Fibroblast of lung (primary cell): ENCODE results near the gene HM13. TPM values are rescaled to one million over a fixed set of nuclear protein-coding genes. Genes with fewer than 3 reads are reported as not detected.

Experiments used
- DNase-seq, 2 donors: peaks; one replicate each; pipeline versions ENCODE4 v3.0.0 to v3.0.0-alpha.2; 2010; ENCODE audit warnings: low read depth in 2 of 2
- H2AFZ ChIP-seq: 2 replicates; pipeline ENCODE4 v1.5.1; 2012; ENCODE audit warnings: low read length, control low read depth, inconsistent platforms
- H3K27ac ChIP-seq: 2 replicates; pipeline ENCODE4 v1.5.1; 2011; ENCODE audit warnings: low read length, control low read depth; ENCODE audit not compliant: insufficient read depth
- H3K27me3 ChIP-seq: 2 replicates; pipeline ENCODE4 v1.5.1; 2011; ENCODE audit warnings: mild to moderate bottlenecking, low read length; ENCODE audit not compliant: control insufficient read depth, insufficient read depth
- H3K36me3 ChIP-seq: 2 replicates; pipeline ENCODE4 v1.5.1; 2011; ENCODE audit warnings: low read length; ENCODE audit not compliant: control insufficient read depth, insufficient read depth
- H3K4me1 ChIP-seq: 2 replicates; pipeline ENCODE4 v1.5.1; 2011; ENCODE audit warnings: low read length; ENCODE audit not compliant: control insufficient read depth, insufficient read depth; ENCODE audit errors: extremely low read depth
- H3K4me2 ChIP-seq: 2 replicates; pipeline ENCODE4 v1.5.1; 2011; ENCODE audit warnings: low read length, control low read depth; ENCODE audit not compliant: insufficient read depth; ENCODE audit errors: extremely low read depth
- H3K4me3 ChIP-seq, 4 experiments: fragments of 200-600 bp in 1 of 4; sonication (generic) in 1 of 4; replicated peaks in 1 of 4; 2 replicates each; pipeline ENCODE4 v1.5.1; 2011 to 2016; ENCODE audit warnings: low read length in 4 of 4, low read depth in 3 of 4, mild to moderate bottlenecking in 3 of 4, control low read depth in 2 of 4, inconsistent platforms in 1 of 4, mixed read lengths in 1 of 4; ENCODE audit not compliant: insufficient read depth in 1 of 4; ENCODE audit errors: control extremely low read depth in 1 of 4
- H3K79me2 ChIP-seq: 2 replicates; pipeline ENCODE4 v1.5.1; 2012; ENCODE audit warnings: mild to moderate bottlenecking, low read length, inconsistent platforms; ENCODE audit not compliant: control insufficient read depth, insufficient read depth
- H3K9ac ChIP-seq: 2 replicates; pipeline ENCODE4 v1.5.1; 2011; ENCODE audit warnings: mild to moderate bottlenecking, low read length, control low read depth; ENCODE audit not compliant: insufficient read depth
- H3K9me3 ChIP-seq: 2 replicates; pipeline ENCODE4 v1.5.1; 2012; ENCODE audit warnings: low read depth, low read length; ENCODE audit not compliant: control insufficient read depth, insufficient read depth
- H4K20me1 ChIP-seq: 2 replicates; pipeline ENCODE4 v1.5.1; 2011; ENCODE audit warnings: low read length; ENCODE audit not compliant: control insufficient read depth, insufficient read depth; ENCODE audit errors: extremely low read depth
- EZH2 ChIP-seq: IDR thresholded peaks from 2 replicates; pipeline ENCODE4 v1.5.1; 2012; ENCODE audit warnings: low read length, control low read depth, mild to moderate bottlenecking; ENCODE audit errors: missing control alignments
- polyA plus RNA-seq, 2 donors: library from polyadenylated mRNA; depleted of rRNA in 1 of 2; stranded (reverse) in 1 of 2; unstranded in 1 of 2; fragments of >200 nt; gene quantifications; 2 replicates each; pipeline ENCODE4 v1.2.1, GENCODE V29; 2011 to 2012; ENCODE audit warnings: missing spikeins in 1 of 2
- total RNA-seq: library from RNA; depleted of rRNA; stranded (reverse); fragments of >200 nt; gene quantifications from 2 replicates; pipeline ENCODE4 v1.2.1, GENCODE V29; 2014
- TF ChIP-seq, protein P1 (sequence below), 2 donors: IDR thresholded peaks in 1 of 2; conservative IDR thresholded peaks in 1 of 2; 1 replicate in 1 of 2; 2 replicates in 1 of 2; pipeline ENCODE4 v1.5.1; 2011 to 2012; ENCODE audit warnings: low read length in 2 of 2, control low read depth in 1 of 2, inconsistent platforms in 1 of 2, low read depth in 1 of 2, mild to moderate bottlenecking in 1 of 2

The HM13 gene
- total and polyA plus RNA-seq, 2 donors (not counting 1 experiment from before 2014, with no cell fraction given): 52.5 to 157 TPM

DNA sequence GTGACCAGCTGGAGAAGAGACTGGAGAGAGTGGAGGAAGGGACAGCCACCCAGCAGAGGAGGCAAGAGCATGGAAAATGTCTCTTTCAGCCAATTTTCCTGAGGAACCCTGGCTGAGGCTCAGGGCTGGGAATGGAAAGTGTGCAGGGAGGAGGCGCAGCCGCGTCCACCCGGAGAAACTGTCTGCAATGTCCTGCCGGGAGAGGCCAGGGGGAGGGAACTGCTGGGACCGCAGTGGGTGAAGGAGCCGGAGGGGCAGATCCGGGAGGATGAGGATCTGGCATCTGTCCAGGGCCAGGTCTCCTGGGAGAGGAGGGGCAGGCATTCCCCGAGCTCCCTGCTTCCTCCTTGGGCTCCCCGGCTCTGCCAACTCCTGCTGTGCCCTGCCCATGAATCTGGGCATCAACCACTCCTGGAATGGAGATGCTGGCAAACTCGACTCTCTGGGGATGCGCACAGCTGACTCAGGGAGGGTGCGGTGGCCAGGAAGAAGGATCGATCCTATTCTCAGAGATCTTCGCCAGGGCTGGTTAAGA lies 17.4 kb upstream of the HM13 start:
- Histone ChIP-seq H3K79me2 (no peaks in the 10 kb centered on the region), H3K4me1 (peaks cover 11% of the 10 kb centered on the region), H3K36me3 (no peaks in the 10 kb centered on the region), H3K4me3 (no peak overlapping the region), H3K9me3 (no peaks in the 10 kb centered on the region), H3K9ac (no peak overlapping the region), H2AFZ (no peak overlapping the region), H4K20me1 (no peaks in the 10 kb centered on the region), H3K27me3 (peaks cover 3% of the 10 kb centered on the region), H3K27ac (no peak overlapping the region), H3K4me2 (no peak overlapping the region)
- TF ChIP-seq, protein P1, sequence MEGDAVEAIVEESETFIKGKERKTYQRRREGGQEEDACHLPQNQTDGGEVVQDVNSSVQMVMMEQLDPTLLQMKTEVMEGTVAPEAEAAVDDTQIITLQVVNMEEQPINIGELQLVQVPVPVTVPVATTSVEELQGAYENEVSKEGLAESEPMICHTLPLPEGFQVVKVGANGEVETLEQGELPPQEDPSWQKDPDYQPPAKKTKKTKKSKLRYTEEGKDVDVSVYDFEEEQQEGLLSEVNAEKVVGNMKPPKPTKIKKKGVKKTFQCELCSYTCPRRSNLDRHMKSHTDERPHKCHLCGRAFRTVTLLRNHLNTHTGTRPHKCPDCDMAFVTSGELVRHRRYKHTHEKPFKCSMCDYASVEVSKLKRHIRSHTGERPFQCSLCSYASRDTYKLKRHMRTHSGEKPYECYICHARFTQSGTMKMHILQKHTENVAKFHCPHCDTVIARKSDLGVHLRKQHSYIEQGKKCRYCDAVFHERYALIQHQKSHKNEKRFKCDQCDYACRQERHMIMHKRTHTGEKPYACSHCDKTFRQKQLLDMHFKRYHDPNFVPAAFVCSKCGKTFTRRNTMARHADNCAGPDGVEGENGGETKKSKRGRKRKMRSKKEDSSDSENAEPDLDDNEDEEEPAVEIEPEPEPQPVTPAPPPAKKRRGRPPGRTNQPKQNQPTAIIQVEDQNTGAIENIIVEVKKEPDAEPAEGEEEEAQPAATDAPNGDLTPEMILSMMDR (conservative IDR thresholded peaks at IDR 0.05 in 1 of 2, IDR thresholded peaks at IDR 0.05 in 1 of 2; ENCODE audit: low read depth in 1 of 2, low read length in 2 of 2): no peak
- no peak for DNase-seq

DNA sequence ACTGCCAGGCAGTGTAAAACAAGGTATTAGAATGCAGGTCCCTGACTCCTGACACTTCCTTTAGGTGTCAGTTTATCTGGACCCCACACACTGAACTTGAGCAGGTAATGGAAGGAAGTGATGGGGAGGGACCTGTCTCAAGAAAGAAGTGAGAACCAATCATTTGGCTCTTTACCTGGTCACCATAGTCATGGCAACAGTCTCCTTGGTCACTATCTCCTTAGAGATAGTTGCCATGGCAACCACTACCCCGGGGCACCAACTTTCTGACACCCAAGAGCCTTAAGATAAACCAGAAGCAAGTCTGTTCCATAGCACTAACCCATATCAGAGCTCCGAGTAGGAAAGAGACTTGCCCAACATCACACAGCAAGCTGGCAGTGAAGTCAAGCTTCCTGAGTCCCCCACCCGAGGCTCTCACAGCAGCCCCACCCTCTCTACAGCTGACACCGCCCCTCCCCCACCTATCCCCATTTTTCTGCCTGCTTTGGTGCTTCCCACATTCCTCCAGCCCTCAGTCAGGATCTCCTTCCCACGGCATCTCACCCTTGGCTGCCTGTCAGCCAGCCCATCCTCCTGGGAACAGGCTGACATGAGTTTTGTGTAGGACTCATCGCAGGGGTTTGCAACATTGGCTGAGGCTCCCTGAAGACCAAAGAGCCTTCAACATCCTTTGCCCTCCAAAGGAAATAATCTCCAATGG lies 16.3 kb upstream of the HM13 start:
- DNase-seq: peak; percentile 32 to 42
- Histone ChIP-seq H3K79me2 (no peaks in the 10 kb centered on the region), H3K4me2 (no peak overlapping the region), H3K4me3 (no peak overlapping the region), H3K9me3 (no peaks in the 10 kb centered on the region), H4K20me1 (no peaks in the 10 kb centered on the region), H3K36me3 (no peaks in the 10 kb centered on the region), H3K4me1 (peaks cover 11% of the 10 kb centered on the region), H3K9ac (no peak overlapping the region), H3K27me3 (peaks cover 3% of the 10 kb centered on the region), H3K27ac (no peak overlapping the region), H2AFZ (no peak overlapping the region)
- no peak for TF ChIP-seq EZH2
- TF ChIP-seq, protein P1 (conservative IDR thresholded peaks at IDR 0.05 in 1 of 2, IDR thresholded peaks at IDR 0.05 in 1 of 2; ENCODE audit: low read depth in 1 of 2, low read length in 2 of 2): no peak

DNA sequence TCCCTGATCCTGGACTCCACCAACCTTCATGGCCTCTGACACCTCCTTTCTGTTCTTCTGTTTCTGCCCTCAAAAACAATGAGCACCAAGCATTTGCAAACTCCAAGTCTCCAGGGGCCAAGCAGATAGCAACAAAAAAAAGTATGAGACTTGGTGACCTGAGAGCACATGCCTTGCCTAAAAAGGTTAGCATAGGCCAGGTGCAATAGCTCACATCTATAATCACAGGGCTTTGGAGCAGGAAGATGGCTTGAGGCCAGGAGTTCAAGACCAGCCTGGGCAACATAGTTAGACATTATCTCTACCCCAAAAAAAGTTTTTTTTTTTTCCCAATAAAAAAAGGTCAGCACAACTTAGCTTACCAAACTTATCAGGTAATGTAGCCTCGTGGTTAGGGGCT lies 13.7 kb upstream of the HM13 start:
- Histone ChIP-seq H2AFZ (no peak overlapping the region), H3K27ac (no peak overlapping the region), H3K79me2 (no peaks in the 10 kb centered on the region), H3K36me3 (no peaks in the 10 kb centered on the region), H3K4me2 (no peak overlapping the region), H4K20me1 (no peaks in the 10 kb centered on the region), H3K27me3 (peaks cover 3% of the 10 kb centered on the region), H3K4me3 (no peak overlapping the region), H3K4me1 (peaks cover 11% of the 10 kb centered on the region), H3K9ac (no peak overlapping the region), H3K9me3 (no peaks in the 10 kb centered on the region)
- no peak for DNase-seq
- TF ChIP-seq, protein P1 (conservative IDR thresholded peaks at IDR 0.05 in 1 of 2, IDR thresholded peaks at IDR 0.05 in 1 of 2; ENCODE audit: low read depth in 1 of 2, low read length in 2 of 2): no peak
- no peak for TF ChIP-seq EZH2
